Fibroblast of mammary gland (primary cell): ENCODE measurements around the gene TMEM80.
A peak's percentile ranks its signal among the peaks of the same experiment; 100 is the strongest.

Experiments
- DNase-seq: peaks from one replicate; pipeline ENCODE4 v3.0.0-alpha.2; 2010; ENCODE audit warnings: low read depth
- H3K4me3 ChIP-seq: 2 replicates; pipeline ENCODE4 v1.5.1; 2011; ENCODE audit warnings: low read depth, mild to moderate bottlenecking, low read length, moderate library complexity; ENCODE audit not compliant: control insufficient read depth
- TF ChIP-seq, protein P1 (sequence below): conservative IDR thresholded peaks from 2 replicates; pipeline ENCODE4 v1.5.1; 2011; ENCODE audit warnings: low read depth, low read length, inconsistent platforms; ENCODE audit not compliant: control insufficient read depth, insufficient read depth

Gene TMEM80

DNA sequence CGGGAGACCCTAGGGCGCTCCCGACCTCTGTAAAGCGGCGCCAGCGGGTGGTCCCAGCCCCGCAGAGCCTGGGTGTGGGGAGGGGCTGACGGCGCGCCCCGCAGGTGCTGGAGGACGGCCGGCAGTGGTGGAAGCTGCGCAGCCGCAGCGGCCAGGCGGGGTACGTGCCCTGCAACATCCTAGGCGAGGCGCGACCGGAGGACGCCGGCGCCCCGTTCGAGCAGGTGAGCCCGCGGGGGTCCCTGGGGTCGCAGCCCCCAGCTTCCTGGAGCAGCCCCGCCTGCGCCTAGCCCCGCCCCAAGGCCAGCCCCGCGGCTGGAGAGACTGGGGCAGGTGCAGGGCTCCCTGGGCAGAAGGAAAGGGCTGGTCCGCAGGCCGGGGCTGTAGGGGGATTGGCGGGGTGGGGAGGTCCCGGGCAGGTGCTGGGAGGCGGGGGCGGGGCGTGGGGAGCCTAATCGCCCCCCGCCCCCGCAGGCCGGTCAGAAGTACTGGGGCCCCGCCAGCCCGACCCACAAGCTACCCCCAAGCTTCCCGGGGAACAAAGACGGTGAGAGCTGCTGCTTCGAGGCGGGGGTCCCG lies 30.1 kb downstream of the TMEM80 start:
- DNase-seq: no peak
- TF ChIP-seq, protein P1, sequence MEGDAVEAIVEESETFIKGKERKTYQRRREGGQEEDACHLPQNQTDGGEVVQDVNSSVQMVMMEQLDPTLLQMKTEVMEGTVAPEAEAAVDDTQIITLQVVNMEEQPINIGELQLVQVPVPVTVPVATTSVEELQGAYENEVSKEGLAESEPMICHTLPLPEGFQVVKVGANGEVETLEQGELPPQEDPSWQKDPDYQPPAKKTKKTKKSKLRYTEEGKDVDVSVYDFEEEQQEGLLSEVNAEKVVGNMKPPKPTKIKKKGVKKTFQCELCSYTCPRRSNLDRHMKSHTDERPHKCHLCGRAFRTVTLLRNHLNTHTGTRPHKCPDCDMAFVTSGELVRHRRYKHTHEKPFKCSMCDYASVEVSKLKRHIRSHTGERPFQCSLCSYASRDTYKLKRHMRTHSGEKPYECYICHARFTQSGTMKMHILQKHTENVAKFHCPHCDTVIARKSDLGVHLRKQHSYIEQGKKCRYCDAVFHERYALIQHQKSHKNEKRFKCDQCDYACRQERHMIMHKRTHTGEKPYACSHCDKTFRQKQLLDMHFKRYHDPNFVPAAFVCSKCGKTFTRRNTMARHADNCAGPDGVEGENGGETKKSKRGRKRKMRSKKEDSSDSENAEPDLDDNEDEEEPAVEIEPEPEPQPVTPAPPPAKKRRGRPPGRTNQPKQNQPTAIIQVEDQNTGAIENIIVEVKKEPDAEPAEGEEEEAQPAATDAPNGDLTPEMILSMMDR: no peak
- H3K4me3 ChIP-seq: no peak overlapping the region

DNA sequence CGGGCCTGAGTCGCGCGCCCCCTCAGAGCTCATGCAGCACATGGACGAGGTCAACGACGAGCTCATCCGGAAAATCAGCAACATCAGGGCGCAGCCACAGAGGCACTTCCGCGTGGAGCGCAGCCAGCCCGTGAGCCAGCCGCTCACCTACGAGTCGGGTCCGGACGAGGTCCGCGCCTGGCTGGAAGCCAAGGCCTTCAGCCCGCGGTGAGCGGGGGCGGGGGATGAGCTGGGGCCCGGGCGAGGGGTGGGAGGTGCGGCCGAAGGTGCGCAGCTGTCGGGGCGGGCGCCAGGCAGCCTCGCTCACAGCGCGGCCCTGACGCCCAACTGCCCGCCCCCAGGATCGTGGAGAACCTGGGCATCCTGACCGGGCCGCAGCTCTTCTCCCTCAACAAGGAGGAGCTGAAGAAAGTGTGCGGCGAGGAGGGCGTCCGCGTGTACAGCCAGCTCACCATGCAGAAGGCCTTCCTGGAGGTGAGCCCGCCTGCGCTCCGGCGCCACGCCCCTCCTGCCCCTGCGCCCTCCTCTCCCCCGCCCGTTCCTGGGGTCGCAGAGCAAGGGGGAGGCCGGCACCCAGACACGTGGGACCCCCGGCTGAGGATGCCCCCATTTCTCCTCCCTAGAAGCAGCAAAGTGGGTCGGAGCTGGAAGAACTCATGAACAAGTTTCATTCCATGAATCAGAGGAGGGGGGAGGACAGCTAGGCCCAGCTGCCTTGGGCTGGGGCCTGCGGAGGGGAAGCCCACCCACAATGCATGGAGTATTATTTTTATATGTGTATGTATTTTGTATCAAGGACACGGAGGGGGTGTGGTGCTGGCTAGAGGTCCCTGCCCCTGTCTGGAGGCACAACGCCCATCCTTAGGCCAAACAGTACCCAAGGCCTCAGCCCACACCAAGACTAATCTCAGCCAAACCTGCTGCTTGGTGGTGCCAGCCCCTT lies 30.9 kb downstream of the TMEM80 start:
- peak; percentile 51 for DNase-seq
- no peak overlapping the region for H3K4me3 ChIP-seq

DNA sequence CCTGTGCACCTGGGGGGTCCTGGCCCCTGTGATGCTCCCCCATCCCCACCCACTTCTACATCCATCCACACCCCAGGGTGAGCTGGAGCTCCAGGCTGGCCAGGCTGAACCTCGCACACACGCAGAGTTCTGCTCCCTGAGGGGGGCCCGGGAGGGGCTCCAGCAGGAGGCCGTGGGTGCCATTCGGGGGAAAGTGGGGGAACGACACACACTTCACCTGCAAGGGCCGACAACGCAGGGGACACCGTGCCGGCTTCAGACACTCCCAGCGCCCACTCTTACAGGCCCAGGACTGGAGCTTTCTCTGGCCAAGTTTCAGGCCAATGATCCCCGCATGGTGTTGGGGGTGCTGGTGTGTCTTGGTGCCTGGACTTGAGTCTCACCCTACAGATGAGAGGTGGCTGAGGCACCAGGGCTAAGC lies 31.7 kb downstream of the TMEM80 start:
- TF ChIP-seq, protein P1: no peak
- no peak for DNase-seq
- H3K4me3 ChIP-seq: no peak overlapping the region

More for the DNA sequence above, 30.9 kb downstream of the TMEM80 start:
- TF ChIP-seq, protein P1: no peak

DNA sequence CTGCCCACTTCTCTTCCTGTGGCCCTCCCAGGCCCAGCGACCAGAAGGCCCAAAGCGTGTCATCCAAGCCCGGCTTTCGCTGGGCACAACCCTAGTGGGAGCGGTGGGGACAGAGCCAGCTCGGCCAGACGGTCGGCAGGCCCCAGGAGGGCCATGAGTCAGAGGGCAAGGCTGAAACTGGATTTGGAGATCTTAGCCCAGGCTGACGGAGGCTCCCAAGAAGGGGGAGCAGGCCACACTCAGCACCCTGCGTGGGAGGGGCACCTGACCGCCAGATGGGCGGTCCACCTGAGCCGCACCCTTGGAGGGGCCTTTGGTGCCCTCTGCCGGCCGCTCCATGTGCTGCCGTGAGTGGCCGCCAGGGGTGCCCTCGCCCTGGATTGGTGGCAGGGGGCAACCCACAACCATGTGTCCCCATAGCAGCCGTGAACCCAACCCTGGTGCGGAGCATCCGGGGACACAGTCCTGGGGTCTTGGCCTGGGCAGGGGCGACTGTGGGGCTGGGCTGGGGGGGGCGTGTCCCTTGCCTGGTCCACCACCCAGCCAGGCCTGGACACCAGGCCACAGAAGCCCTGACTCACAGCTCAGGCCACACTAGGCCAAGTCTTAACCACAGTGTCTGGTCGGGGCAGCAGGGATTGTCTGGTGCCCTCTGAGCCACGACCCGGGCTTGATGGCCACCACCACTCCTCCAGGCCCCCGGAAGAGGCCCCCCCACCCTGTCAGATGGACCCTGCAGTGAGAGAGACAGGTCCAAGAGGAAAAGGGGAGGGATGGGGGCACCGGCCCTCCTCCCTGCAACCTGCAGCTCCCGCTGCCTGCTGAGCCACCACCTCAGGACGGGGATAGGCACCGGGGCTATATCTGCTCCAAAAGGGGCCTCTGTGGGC lies 32.5 kb downstream of the TMEM80 start:
- no peak overlapping the region for H3K4me3 ChIP-seq
- DNase-seq: peak; percentile 97
- TF ChIP-seq, protein P1: peak; percentile 89

DNA sequence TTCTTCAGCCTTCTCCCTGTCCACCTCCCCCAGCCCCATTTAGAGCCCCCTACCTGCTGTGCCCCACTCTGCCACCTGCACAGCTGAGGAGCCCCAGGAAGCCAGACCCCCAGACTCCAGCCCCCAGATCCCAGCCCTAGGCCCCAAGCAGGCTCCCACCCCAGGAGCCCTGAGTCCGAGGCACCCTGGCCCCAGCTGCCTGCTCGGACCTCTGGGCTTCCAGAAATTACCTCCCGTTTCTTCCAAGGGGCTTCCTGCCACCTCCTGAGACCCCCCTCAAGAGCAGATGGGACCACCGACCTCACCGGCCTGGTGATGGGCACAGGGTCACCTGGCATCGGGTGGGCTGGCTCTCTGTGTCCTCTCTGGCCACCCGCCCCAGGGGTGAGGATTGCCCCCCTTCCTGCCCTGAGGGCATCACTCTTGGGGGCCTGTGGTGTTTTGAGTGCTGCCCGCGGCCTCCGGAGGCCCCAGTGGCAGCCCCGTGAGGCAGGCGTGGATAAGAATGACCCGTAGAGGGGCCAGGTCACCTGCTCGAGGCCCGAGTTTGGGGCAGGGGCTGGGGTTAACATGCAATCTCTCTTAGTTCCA lies 33.4 kb downstream of the TMEM80 start:
- TF ChIP-seq, protein P1: no peak
- H3K4me3 ChIP-seq: no peak overlapping the region
- DNase-seq: no peak

DNA sequence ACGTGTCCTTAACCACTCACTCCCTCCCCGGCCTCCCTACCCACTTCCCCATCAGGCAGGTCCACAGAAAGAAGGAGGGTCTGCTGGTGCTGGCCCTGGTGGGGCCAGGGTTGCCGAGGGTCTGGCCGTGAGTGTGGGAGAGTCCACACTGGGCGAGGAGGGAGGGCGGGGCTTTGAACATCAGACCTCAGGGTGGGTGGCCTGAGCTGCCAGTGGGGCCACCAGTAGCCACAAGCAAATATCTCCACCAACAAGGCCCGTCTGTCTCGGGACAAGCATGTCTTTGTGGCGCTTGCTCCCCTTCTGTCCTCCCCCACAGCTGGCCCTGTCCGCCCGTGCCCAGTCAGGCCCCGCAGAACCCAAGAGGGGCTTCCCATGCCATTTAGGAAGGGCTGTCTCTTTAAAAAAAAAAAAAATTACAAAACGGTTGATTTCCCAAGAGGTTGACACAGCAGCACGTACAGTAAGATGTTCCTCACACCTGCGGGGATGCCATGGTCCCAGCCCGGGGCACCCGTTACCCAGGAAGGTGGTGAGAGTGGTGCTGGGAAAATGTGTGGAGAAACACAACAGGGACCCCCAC lies 34.0 kb downstream of the TMEM80 start:
- no peak for DNase-seq
- no peak overlapping the region for H3K4me3 ChIP-seq
- TF ChIP-seq, protein P1: no peak
